SU-DHL-6 (cell line): ENCODE measurements around the gene CAGE1.

ENCODE experiments used
- CTCF ChIP-seq: fragments of 200-600 bp; sonication (generic); IDR thresholded peaks from one replicate; pipeline ENCODE4 v1.5.1; 2017; ENCODE audit warnings: antibody characterized with exemption, mild to moderate bottlenecking, low read length, moderate library complexity; ENCODE audit not compliant: insufficient read depth, poor library complexity, severe bottlenecking
- EZH2phosphoT487 ChIP-seq: fragments of 200-600 bp; sonication (generic), shearing (Covaris generic); conservative IDR thresholded peaks from 2 replicates; pipeline ENCODE4 v1.6.1; 2018; ENCODE audit warnings: mild to moderate bottlenecking, antibody characterized with exemption, low read length, moderate library complexity, mixed read lengths

GRCh38 chr6:7424967-7425807 lies 35.6 kb upstream of the CAGE1 start:
- TF ChIP-seq CTCF (no peak), EZH2phosphoT487 (no peak)
